ENCODE measurements around the gene FRMPD1.

The FRMPD1 gene

DNA sequence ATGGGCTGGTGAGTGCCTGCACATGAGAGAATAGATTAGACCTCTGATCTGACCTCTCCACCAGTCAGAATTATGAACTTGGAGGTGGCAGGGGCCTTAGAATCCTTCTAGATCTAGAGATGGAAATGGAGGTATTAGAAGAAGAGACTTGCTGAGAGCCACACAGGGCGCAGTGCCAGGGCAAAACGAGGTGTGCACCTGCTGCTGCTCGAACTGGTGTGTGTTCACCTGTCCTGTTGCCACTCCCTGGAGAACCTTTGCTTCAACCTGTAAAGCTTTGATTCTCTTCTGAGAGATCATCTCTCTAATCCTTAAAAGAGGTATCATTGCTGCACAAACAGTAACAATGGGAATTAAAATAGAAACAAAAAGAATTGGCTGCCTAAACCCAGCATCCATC is 24.9 kb downstream of the FRMPD1 start:
- TF ChIP-seq CEBPB (IDR thresholded peaks at IDR 0.05) = no peak
- TF ChIP-seq ZBTB7A (IDR thresholded peaks at IDR 0.05; ENCODE audit: low read depth) = no peak
- TF ChIP-seq, protein P1, sequence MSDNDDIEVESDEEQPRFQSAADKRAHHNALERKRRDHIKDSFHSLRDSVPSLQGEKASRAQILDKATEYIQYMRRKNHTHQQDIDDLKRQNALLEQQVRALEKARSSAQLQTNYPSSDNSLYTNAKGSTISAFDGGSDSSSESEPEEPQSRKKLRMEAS (IDR thresholded peaks at IDR 0.05) = no peak
- TF ChIP-seq, protein P2, sequence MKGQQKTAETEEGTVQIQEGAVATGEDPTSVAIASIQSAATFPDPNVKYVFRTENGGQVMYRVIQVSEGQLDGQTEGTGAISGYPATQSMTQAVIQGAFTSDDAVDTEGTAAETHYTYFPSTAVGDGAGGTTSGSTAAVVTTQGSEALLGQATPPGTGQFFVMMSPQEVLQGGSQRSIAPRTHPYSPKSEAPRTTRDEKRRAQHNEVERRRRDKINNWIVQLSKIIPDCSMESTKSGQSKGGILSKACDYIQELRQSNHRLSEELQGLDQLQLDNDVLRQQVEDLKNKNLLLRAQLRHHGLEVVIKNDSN (IDR thresholded peaks at IDR 0.05) = no peak
- TF ChIP-seq YY1 (IDR thresholded peaks at IDR 0.05; ENCODE audit: low read depth) = no peak
- no peak for TF ChIP-seq NFIC (IDR thresholded peaks at IDR 0.05)
- no peak for TF ChIP-seq TEAD4 (IDR thresholded peaks at IDR 0.05)
- no peak for TF ChIP-seq FOXM1 (IDR thresholded peaks at IDR 0.05; ENCODE audit: borderline replicate concordance, low read depth)
- TF ChIP-seq EP300 (IDR thresholded peaks at IDR 0.05; ENCODE audit: borderline replicate concordance) = no peak
- no peak for TF ChIP-seq RAD21 (IDR thresholded peaks at IDR 0.05; ENCODE audit: low read depth)
- no peak for TF ChIP-seq TCF12 (IDR thresholded peaks at IDR 0.05; ENCODE audit: low read depth)
- no peak for TF ChIP-seq EGR1 (IDR thresholded peaks at IDR 0.05)
- no peak for TF ChIP-seq TAF1 (IDR thresholded peaks at IDR 0.05; ENCODE audit: low read depth)
- TF ChIP-seq, protein P3, sequence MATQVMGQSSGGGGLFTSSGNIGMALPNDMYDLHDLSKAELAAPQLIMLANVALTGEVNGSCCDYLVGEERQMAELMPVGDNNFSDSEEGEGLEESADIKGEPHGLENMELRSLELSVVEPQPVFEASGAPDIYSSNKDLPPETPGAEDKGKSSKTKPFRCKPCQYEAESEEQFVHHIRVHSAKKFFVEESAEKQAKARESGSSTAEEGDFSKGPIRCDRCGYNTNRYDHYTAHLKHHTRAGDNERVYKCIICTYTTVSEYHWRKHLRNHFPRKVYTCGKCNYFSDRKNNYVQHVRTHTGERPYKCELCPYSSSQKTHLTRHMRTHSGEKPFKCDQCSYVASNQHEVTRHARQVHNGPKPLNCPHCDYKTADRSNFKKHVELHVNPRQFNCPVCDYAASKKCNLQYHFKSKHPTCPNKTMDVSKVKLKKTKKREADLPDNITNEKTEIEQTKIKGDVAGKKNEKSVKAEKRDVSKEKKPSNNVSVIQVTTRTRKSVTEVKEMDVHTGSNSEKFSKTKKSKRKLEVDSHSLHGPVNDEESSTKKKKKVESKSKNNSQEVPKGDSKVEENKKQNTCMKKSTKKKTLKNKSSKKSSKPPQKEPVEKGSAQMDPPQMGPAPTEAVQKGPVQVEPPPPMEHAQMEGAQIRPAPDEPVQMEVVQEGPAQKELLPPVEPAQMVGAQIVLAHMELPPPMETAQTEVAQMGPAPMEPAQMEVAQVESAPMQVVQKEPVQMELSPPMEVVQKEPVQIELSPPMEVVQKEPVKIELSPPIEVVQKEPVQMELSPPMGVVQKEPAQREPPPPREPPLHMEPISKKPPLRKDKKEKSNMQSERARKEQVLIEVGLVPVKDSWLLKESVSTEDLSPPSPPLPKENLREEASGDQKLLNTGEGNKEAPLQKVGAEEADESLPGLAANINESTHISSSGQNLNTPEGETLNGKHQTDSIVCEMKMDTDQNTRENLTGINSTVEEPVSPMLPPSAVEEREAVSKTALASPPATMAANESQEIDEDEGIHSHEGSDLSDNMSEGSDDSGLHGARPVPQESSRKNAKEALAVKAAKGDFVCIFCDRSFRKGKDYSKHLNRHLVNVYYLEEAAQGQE (IDR thresholded peaks at IDR 0.05; ENCODE audit: low read depth) = no peak
- TF ChIP-seq CREB1 (IDR thresholded peaks at IDR 0.05; ENCODE audit: low read depth) = no peak

DNA sequence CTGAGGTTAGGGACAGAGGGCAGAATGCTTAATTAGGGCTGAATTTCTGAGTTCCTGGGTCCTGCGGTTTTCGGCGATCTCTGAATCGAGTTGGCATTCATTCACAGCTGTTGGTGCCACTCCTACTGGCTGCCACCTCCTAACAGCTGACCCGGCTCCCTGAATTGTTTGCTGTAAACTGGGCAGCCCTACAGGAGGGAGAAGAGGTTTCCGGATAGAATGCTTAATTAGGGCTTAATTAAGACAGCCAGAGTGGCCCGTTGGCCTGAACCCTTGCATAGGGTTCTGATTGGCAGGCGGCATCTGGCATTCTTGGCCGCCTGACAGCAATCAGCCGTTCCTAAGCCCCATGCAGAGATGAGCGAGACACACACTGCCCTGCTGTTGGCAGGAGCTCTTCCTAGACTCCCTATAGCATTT is 25.7 kb downstream of the FRMPD1 start:
- no peak for TF ChIP-seq CREB1 (IDR thresholded peaks at IDR 0.05; ENCODE audit: low read depth)
- no peak for TF ChIP-seq FOXM1 (IDR thresholded peaks at IDR 0.05; ENCODE audit: borderline replicate concordance, low read depth)
- TF ChIP-seq NFIC (IDR thresholded peaks at IDR 0.05) = no peak
- TF ChIP-seq TEAD4 (IDR thresholded peaks at IDR 0.05) = no peak
- TF ChIP-seq, protein P2 (IDR thresholded peaks at IDR 0.05) = no peak

DNA sequence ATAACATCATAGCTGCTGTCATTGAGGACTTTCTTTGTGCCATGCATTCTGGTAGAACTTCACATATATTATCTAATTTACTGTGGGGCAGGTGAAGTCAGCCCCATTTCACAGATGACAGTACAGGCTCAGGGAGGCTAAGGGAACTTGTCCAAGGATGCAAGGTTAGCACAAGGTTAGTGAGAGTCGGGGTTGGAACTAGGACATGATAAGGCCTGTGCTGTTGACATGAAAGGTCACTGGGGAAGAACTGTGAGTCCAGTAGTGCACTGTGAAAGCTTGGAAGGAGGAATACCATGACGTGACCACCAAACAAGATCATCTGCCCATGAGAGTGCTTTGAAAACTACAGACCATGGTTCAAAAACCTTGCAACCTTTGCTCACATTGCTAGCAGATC is 26.7 kb downstream of the FRMPD1 start:
- TF ChIP-seq TEAD4 (IDR thresholded peaks at IDR 0.05) = no peak
- TF ChIP-seq CEBPB (IDR thresholded peaks at IDR 0.05) = no peak

DNA sequence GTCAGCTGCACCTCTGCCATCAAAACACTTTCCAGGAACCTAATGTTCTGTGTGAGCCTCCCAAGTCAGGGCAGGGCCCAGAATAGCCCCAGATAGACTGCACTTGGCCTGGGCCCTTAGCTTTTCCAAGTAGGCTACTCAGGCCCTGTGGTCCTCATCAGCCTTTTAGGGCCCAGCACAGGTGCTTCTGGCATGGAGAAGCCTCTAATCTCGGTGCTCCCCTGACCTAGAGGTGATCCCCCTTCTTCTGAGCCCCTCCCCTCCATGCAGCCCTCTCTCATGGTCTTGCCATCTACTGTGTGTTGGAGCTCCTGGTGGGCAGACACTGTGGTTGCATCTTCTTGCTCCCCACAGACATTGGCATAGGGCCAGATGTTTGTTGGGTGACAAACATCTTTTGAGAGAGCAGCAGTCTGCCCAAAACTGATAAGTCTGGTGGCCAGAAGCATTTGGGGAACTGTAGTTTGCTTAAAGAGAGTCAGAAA is 28.1 kb downstream of the FRMPD1 start:
- TF ChIP-seq NFIC (IDR thresholded peaks at IDR 0.05) (no peak), ZBTB7A (IDR thresholded peaks at IDR 0.05; ENCODE audit: low read depth) (no peak), EP300 (IDR thresholded peaks at IDR 0.05; ENCODE audit: borderline replicate concordance) (no peak)
- TF ChIP-seq, protein P1 (IDR thresholded peaks at IDR 0.05) = no peak

DNA sequence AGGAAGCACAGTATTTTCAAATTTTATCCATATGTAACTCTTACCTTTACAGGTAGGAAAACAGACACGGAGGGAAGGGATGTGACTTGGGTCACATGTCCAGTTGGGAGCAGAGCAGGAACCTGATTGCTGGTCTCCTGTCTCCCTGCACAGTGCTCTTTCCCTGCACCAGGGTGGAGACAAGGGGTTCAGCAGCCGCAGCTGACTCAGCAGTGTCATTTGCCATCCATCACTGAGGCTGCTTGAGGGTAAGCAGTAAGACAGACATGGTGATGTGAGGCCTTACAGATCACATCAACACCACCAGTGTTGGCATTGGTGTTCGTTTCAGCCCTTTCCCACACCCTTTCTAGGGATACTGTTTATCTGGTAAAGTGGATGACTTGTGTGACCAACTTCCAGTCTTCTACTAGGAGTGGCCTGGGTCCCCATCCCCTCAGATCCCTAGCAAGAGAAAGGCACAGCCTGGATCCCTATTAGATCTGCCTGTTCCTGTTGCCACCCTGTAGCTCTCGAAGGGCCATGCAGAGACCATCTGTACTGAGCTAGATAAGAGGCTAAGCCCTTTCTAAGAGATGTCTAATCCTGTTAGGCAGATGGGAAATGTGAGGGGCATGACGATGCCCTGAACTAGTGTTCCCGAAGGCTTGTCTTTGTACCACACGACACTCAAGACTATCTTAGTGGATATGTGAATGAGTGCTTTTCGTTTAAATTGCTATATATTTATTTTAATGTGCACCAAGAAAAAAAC is 29.1 kb downstream of the FRMPD1 start:
- TF ChIP-seq NFIC (IDR thresholded peaks at IDR 0.05) (no peak), YY1 (IDR thresholded peaks at IDR 0.05; ENCODE audit: low read depth) (no peak), TAF1 (IDR thresholded peaks at IDR 0.05; ENCODE audit: low read depth) (no peak), CREB1 (IDR thresholded peaks at IDR 0.05; ENCODE audit: low read depth) (no peak), RAD21 (IDR thresholded peaks at IDR 0.05; ENCODE audit: low read depth) (no peak), TEAD4 (IDR thresholded peaks at IDR 0.05) (no peak), FOXM1 (IDR thresholded peaks at IDR 0.05; ENCODE audit: borderline replicate concordance, low read depth) (no peak), EGR1 (IDR thresholded peaks at IDR 0.05) (no peak), EP300 (IDR thresholded peaks at IDR 0.05; ENCODE audit: borderline replicate concordance) (no peak), TCF12 (IDR thresholded peaks at IDR 0.05; ENCODE audit: low read depth) (no peak), CEBPB (IDR thresholded peaks at IDR 0.05) (no peak), ZBTB7A (IDR thresholded peaks at IDR 0.05; ENCODE audit: low read depth) (no peak)
- TF ChIP-seq, protein P1 (IDR thresholded peaks at IDR 0.05) = no peak
- TF ChIP-seq, protein P2 (IDR thresholded peaks at IDR 0.05) = no peak
- TF ChIP-seq, protein P3 (IDR thresholded peaks at IDR 0.05; ENCODE audit: low read depth) = no peak
